ENCODE measurements around the gene PCDH7. TPM values are rescaled to one million over a fixed set of nuclear protein-coding genes. Genes with fewer than 3 reads are reported as not detected.

PCDH7 gene
- total RNA-seq, 1 experiment from 2014 or later, result 1.9 TPM

- Histone ChIP-seq H2AFZ (ENCODE audit: low read length) (no peak overlapping the region), H3K27me3 (ENCODE audit: low read length) (no peaks in the 10 kb centered on the region), H3K36me3 (ENCODE audit: low read depth, low read length) (no peaks in the 10 kb centered on the region), H3K9me3 (ENCODE audit: low read length) (no peaks in the 10 kb centered on the region), H3K79me2 (ENCODE audit: low read length) (no peaks in the 10 kb centered on the region), H3K9me2 (replicated peaks; ENCODE audit: low read length) (no peaks in the 10 kb centered on the region), H3F3A (ENCODE audit: low read length, unreplicated experiment) (no peaks in the 10 kb centered on the region), H4K20me1 (ENCODE audit: low read length) (no peaks in the 10 kb centered on the region), H3K4me1 (ENCODE audit: insufficient read depth, low read length) (peaks cover 32% of the 10 kb centered on the region), H3K27ac (ENCODE audit: low read length) (no peak overlapping the region), H3K4me3 (ENCODE audit: low read length) (no peak overlapping the region), H3K4me2 (ENCODE audit: low read length) (no peak overlapping the region), H3K9ac (ENCODE audit: low read length) (no peak overlapping the region)
- ChIA-PET POLR2A (ENCODE audit: unreplicated experiment) (no interaction called here), CTCF (no interaction called here)
- BruUV-seq (replicated peaks), result no TSS peak
- intact Hi-C loops (cut with micrococcal nuclease), result no loop called here
- TF ChIP-seq EZH2phosphoT487 (IDR thresholded peaks at IDR 0.05; ENCODE audit: borderline replicate concordance, low read length) (no peak), CTCF (conservative IDR thresholded peaks at IDR 0.05; ENCODE audit: low read depth, low read length) (no peak), EZH2 (IDR thresholded peaks at IDR 0.05; ENCODE audit: low read length, unreplicated experiment) (no peak)
- ATAC-seq (no peak), DNase-seq (no peak)
Observed at GRCh38 chr4:30767147-30767845, 47.1 kb downstream of the PCDH7 start.

- no TSS peak for BruUV-seq (replicated peaks)
- POLR2A ChIA-PET (ENCODE audit: unreplicated experiment), result no interaction called here
- TF ChIP-seq EZH2phosphoT487 (IDR thresholded peaks at IDR 0.05; ENCODE audit: borderline replicate concordance, low read length) (no peak), CTCF (conservative IDR thresholded peaks at IDR 0.05; ENCODE audit: low read depth, low read length) (no peak), EZH2 (IDR thresholded peaks at IDR 0.05; ENCODE audit: low read length, unreplicated experiment) (no peak)
- H3K9me2 ChIP-seq (replicated peaks; ENCODE audit: low read length), result no peaks in the 10 kb centered on the region
- no peak overlapping the region for H3K4me2 ChIP-seq (ENCODE audit: low read length)
- no peak for DNase-seq
- no peaks in the 10 kb centered on the region for H3K9me3 ChIP-seq (ENCODE audit: low read length)
- intact Hi-C loops (cut with micrococcal nuclease), result no loop called here
- no peak overlapping the region for H3K4me3 ChIP-seq (ENCODE audit: low read length)
- CTCF ChIA-PET, result no interaction called here
- no peak for ATAC-seq
- H3F3A ChIP-seq (ENCODE audit: low read length, unreplicated experiment), result no peaks in the 10 kb centered on the region
- H3K4me1 ChIP-seq (ENCODE audit: insufficient read depth, low read length), result peaks cover 25% of the 10 kb centered on the region
- no peak overlapping the region for H2AFZ ChIP-seq (ENCODE audit: low read length)
- no peak overlapping the region for H3K27ac ChIP-seq (ENCODE audit: low read length)
- no peaks in the 10 kb centered on the region for H4K20me1 ChIP-seq (ENCODE audit: low read length)
- H3K9ac ChIP-seq (ENCODE audit: low read length), result no peak overlapping the region
- H3K36me3 ChIP-seq (ENCODE audit: low read depth, low read length), result no peaks in the 10 kb centered on the region
- H3K79me2 ChIP-seq (ENCODE audit: low read length), result no peaks in the 10 kb centered on the region
- no peaks in the 10 kb centered on the region for H3K27me3 ChIP-seq (ENCODE audit: low read length)
Observed at GRCh38 chr4:30768277-30768676, 48.1 kb downstream of the PCDH7 start.

GRCh38 chr4:30769093-30769492 lies 48.9 kb downstream of the PCDH7 start:
- no peaks in the 10 kb centered on the region for H3K9me3 ChIP-seq (ENCODE audit: low read length)
- H3K36me3 ChIP-seq (ENCODE audit: low read depth, low read length), result no peaks in the 10 kb centered on the region
- no peaks in the 10 kb centered on the region for H4K20me1 ChIP-seq (ENCODE audit: low read length)
- H2AFZ ChIP-seq (ENCODE audit: low read length), result no peak overlapping the region
- DNase-seq, result no peak
- H3K27me3 ChIP-seq (ENCODE audit: low read length), result no peaks in the 10 kb centered on the region
- H3K9ac ChIP-seq (ENCODE audit: low read length), result no peak overlapping the region
- no peaks in the 10 kb centered on the region for H3F3A ChIP-seq (ENCODE audit: low read length, unreplicated experiment)
- no peaks in the 10 kb centered on the region for H3K9me2 ChIP-seq (replicated peaks; ENCODE audit: low read length)
- H3K4me2 ChIP-seq (ENCODE audit: low read length), result no peak overlapping the region
- no peak overlapping the region for H3K27ac ChIP-seq (ENCODE audit: low read length)
- intact Hi-C loops (cut with micrococcal nuclease), result no loop called here
- no TSS peak for BruUV-seq (replicated peaks)
- ATAC-seq, result no peak
- H3K4me1 ChIP-seq (ENCODE audit: insufficient read depth, low read length), result peaks cover 17% of the 10 kb centered on the region
- ChIA-PET POLR2A (ENCODE audit: unreplicated experiment) (interaction anchor here (0.7 kb wide), 1 partner anchor 750 kb away, joined by 5 read pairs; no protein-coding TSS in a partner anchor), CTCF (no interaction called here)
- H3K4me3 ChIP-seq (ENCODE audit: low read length), result no peak overlapping the region
- no peaks in the 10 kb centered on the region for H3K79me2 ChIP-seq (ENCODE audit: low read length)
- TF ChIP-seq EZH2phosphoT487 (IDR thresholded peaks at IDR 0.05; ENCODE audit: borderline replicate concordance, low read length) (no peak), EZH2 (IDR thresholded peaks at IDR 0.05; ENCODE audit: low read length, unreplicated experiment) (no peak), CTCF (conservative IDR thresholded peaks at IDR 0.05; ENCODE audit: low read depth, low read length) (no peak)

All from PC-3 (cell line).